Neural progenitor cell (in vitro differentiated cells): ENCODE results near the gene SIAE. TPM values are rescaled to one million over a fixed set of nuclear protein-coding genes. Genes with fewer than 3 reads are reported as not detected.

Experiments used
- DNase-seq: peaks from one replicate; pipeline ENCODE4 v3.0.0-alpha.2; 2016; ENCODE audit warnings: low spot score
- H2AFZ ChIP-seq: fragments of 200-600 bp; sonication (generic); replicated peaks from 2 replicates; pipeline ENCODE4 v1.6.1; 2016; ENCODE audit warnings: antibody characterized with exemption
- H3F3A ChIP-seq: fragments of 200-600 bp; sonication (generic); 2 replicates; pipeline ENCODE4 v1.6.1; 2016; ENCODE audit warnings: antibody characterized with exemption, low read depth
- H3K27ac ChIP-seq: fragments of 200-600 bp; sonication (generic); 2 replicates; pipeline ENCODE4 v1.5.1; 2016; ENCODE audit warnings: mild to moderate bottlenecking
- H3K27me3 ChIP-seq: fragments of 200-600 bp; sonication (generic); 2 replicates; pipeline ENCODE4 v1.6.1; 2016; ENCODE audit warnings: mild to moderate bottlenecking, moderate library complexity
- H3K36me3 ChIP-seq: fragments of 200-600 bp; sonication (generic); 2 replicates; pipeline ENCODE4 v1.5.1; 2016
- H3K4me1 ChIP-seq: fragments of 200-600 bp; sonication (generic); 2 replicates; pipeline ENCODE4 v1.6.1; 2016; ENCODE audit warnings: mixed run types
- H3K4me2 ChIP-seq: fragments of 200-600 bp; sonication (generic); 2 replicates; pipeline ENCODE4 v1.6.1; 2016
- H3K4me3 ChIP-seq: fragments of 200-600 bp; sonication (generic); 2 replicates; pipeline ENCODE4 v1.5.1; 2016
- H3K79me2 ChIP-seq: fragments of 200-600 bp; sonication (generic); 2 replicates; pipeline ENCODE4 v1.6.1; 2016; ENCODE audit warnings: low read depth
- H3K9ac ChIP-seq: fragments of 200-600 bp; sonication (generic); 2 replicates; pipeline ENCODE4 v1.6.1; 2016
- H3K9me3 ChIP-seq: fragments of 200-600 bp; sonication (generic); 2 replicates; pipeline ENCODE4 v1.5.1; 2016; ENCODE audit warnings: low read depth
- H4K20me1 ChIP-seq: fragments of 200-600 bp; sonication (generic); 2 replicates; pipeline ENCODE4 v1.6.1; 2016; ENCODE audit warnings: low read depth
- H3K27ac Mint-ChIP-seq: 3 replicates; pipeline ENCODE4 v1.8.0; 2021; ENCODE audit warnings: mixed read lengths
- H3K27me3 Mint-ChIP-seq: 2 replicates; pipeline ENCODE4 v1.8.0; 2022; ENCODE audit warnings: low read depth, mild to moderate bottlenecking, inconsistent platforms, moderate library complexity, mixed read lengths; ENCODE audit not compliant: insufficient read depth
- H3K36me3 Mint-ChIP-seq: 3 replicates; pipeline ENCODE4 v1.8.0; 2021; ENCODE audit warnings: mixed read lengths
- H3K4me1 Mint-ChIP-seq: 3 replicates; pipeline ENCODE4 v1.8.0; 2021; ENCODE audit warnings: mixed read lengths
- H3K4me3 Mint-ChIP-seq: 3 replicates; pipeline ENCODE4 v1.8.0; 2021; ENCODE audit warnings: mild to moderate bottlenecking, moderate library complexity, mixed read lengths
- H3K9me3 Mint-ChIP-seq: 3 replicates; pipeline ENCODE4 v1.8.0; 2020; ENCODE audit warnings: mixed read lengths
- EZH2 ChIP-seq: fragments of 200-600 bp; sonication (generic); IDR thresholded peaks from 2 replicates; pipeline ENCODE4 v1.6.1; 2017; ENCODE audit warnings: antibody characterized with exemption, mild to moderate bottlenecking, moderate library complexity
- EZH2phosphoT487 ChIP-seq: fragments of 200-600 bp; sonication (generic); IDR thresholded peaks from 2 replicates; pipeline ENCODE4 v1.6.1; 2017; ENCODE audit warnings: antibody characterized with exemption
- total RNA-seq: library from RNA; depleted of rRNA; stranded (reverse); fragments of >200 nt; gene quantifications from 2 replicates; pipeline ENCODE4 v1.2.3, GENCODE V29; 2015; ENCODE audit warnings: low replicate concordance
- TF ChIP-seq, protein P1 (sequence below): fragments of 200-600 bp; sonication (generic); IDR thresholded peaks from 2 replicates; pipeline ENCODE4 v1.5.1; 2017; ENCODE audit warnings: antibody characterized with exemption, mild to moderate bottlenecking

Gene SIAE
- total RNA-seq, 1 donor from 2014 or later, result 3.6 TPM

DNA sequence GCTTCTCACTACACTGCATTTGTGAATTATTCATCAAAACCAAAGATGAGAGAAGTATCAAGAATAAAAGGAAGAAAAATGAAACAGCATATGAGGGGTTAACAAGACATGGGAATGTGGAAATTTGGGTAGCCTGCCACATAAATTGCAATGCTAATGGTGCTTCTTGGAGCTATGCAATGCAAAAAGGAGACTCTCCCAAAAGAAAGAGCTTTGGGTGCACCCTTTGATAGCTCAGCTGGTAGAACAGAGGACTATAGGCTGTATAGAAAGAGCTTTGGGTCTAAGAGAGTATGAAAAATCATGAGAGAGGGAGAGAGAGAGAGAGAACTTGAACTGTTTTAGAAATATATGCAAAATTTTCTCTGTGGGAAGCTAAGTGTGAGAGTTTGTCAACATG lies 26.5 kb upstream of the SIAE start:
- Histone ChIP-seq H3K4me3 (no peak overlapping the region), H3F3A (no peaks in the 10 kb centered on the region), H3K27me3 (no peaks in the 10 kb centered on the region), H3K36me3 (no peaks in the 10 kb centered on the region), H3K79me2 (no peaks in the 10 kb centered on the region), H3K4me1 (no peaks in the 10 kb centered on the region), H4K20me1 (no peaks in the 10 kb centered on the region), H3K27ac (no peak overlapping the region), H3K9ac (no peak overlapping the region), H3K9me3 (no peaks in the 10 kb centered on the region), H2AFZ (no peak overlapping the region), H3K4me2 (no peak overlapping the region)
- Mint-ChIP-seq H3K4me3 (no peak overlapping the region), H3K4me1 (no peaks in the 10 kb centered on the region), H3K36me3 (peaks cover 7% of the 10 kb centered on the region), H3K27ac (no peak overlapping the region), H3K27me3 (no peaks in the 10 kb centered on the region), H3K9me3 (no peaks in the 10 kb centered on the region)
- no peak for DNase-seq
- TF ChIP-seq EZH2phosphoT487 (no peak), EZH2 (no peak)
- TF ChIP-seq, protein P1, sequence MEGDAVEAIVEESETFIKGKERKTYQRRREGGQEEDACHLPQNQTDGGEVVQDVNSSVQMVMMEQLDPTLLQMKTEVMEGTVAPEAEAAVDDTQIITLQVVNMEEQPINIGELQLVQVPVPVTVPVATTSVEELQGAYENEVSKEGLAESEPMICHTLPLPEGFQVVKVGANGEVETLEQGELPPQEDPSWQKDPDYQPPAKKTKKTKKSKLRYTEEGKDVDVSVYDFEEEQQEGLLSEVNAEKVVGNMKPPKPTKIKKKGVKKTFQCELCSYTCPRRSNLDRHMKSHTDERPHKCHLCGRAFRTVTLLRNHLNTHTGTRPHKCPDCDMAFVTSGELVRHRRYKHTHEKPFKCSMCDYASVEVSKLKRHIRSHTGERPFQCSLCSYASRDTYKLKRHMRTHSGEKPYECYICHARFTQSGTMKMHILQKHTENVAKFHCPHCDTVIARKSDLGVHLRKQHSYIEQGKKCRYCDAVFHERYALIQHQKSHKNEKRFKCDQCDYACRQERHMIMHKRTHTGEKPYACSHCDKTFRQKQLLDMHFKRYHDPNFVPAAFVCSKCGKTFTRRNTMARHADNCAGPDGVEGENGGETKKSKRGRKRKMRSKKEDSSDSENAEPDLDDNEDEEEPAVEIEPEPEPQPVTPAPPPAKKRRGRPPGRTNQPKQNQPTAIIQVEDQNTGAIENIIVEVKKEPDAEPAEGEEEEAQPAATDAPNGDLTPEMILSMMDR, result no peak

DNA sequence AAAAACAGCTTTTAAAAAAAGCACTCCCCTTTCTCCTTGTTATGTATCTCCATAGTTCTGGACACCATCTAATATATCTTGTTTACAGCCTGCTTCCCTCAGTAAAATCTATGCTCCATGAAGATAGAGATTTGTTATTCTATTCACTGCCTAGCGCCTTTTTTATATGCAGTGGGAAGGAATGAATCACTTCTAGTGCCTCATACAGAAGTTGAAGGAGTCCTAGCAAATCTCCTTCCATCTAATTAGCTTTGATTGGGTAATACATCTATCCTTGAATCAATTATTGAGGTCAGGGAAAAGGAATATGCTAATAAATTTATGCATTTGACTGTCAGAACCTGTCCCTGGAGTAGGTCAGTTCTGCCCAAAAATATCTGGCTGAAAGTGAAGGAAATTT lies 26.0 kb upstream of the SIAE start:
- Histone ChIP-seq H3K4me3 (no peak overlapping the region), H3F3A (no peaks in the 10 kb centered on the region), H3K36me3 (no peaks in the 10 kb centered on the region), H3K9ac (no peak overlapping the region), H3K27me3 (no peaks in the 10 kb centered on the region), H3K79me2 (no peaks in the 10 kb centered on the region), H4K20me1 (no peaks in the 10 kb centered on the region), H2AFZ (no peak overlapping the region), H3K4me2 (no peak overlapping the region), H3K9me3 (no peaks in the 10 kb centered on the region), H3K27ac (no peak overlapping the region), H3K4me1 (no peaks in the 10 kb centered on the region)
- peaks cover 7% of the 10 kb centered on the region for H3K36me3 Mint-ChIP-seq
- H3K4me1 Mint-ChIP-seq, result no peaks in the 10 kb centered on the region
- TF ChIP-seq, protein P1, result no peak
- H3K27me3 Mint-ChIP-seq, result no peaks in the 10 kb centered on the region
- no peaks in the 10 kb centered on the region for H3K9me3 Mint-ChIP-seq
- no peak overlapping the region for H3K27ac Mint-ChIP-seq
- no peak for DNase-seq
- H3K4me3 Mint-ChIP-seq, result no peak overlapping the region

DNA sequence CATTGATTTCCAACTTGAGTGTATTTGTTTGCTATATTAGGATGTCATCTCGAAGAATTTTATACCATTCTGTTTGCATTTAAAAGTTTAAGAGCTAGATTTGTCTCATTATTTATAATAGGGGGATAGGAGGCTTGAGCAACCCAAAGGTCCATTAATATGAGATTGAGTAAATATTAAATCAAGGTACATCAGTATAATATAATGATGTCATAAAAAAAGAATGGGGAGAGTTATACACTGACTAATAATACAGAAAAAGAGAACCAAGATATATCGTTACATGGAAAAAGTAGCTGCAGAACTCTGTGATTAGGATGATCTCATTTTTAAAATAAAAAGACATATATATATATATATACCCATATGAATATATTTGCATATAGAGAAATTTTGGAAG lies 19.6 kb upstream of the SIAE start:
- Histone ChIP-seq H3K27me3 (no peaks in the 10 kb centered on the region), H3K27ac (no peak overlapping the region), H3K9ac (no peak overlapping the region), H3K4me3 (no peak overlapping the region), H3K4me2 (no peak overlapping the region), H2AFZ (no peak overlapping the region), H3K9me3 (no peaks in the 10 kb centered on the region), H3K4me1 (no peaks in the 10 kb centered on the region), H3F3A (no peaks in the 10 kb centered on the region), H4K20me1 (no peaks in the 10 kb centered on the region), H3K36me3 (no peaks in the 10 kb centered on the region), H3K79me2 (no peaks in the 10 kb centered on the region)
- H3K4me3 Mint-ChIP-seq, result no peak overlapping the region
- peaks cover 16% of the 10 kb centered on the region for H3K36me3 Mint-ChIP-seq
- no peaks in the 10 kb centered on the region for H3K27me3 Mint-ChIP-seq
- H3K27ac Mint-ChIP-seq, result no peak overlapping the region
- TF ChIP-seq, protein P1, result no peak
- TF ChIP-seq EZH2phosphoT487, result no peak
- TF ChIP-seq EZH2, result no peak
- H3K9me3 Mint-ChIP-seq, result peaks cover 1% of the 10 kb centered on the region
- no peaks in the 10 kb centered on the region for H3K4me1 Mint-ChIP-seq
- no peak for DNase-seq

DNA sequence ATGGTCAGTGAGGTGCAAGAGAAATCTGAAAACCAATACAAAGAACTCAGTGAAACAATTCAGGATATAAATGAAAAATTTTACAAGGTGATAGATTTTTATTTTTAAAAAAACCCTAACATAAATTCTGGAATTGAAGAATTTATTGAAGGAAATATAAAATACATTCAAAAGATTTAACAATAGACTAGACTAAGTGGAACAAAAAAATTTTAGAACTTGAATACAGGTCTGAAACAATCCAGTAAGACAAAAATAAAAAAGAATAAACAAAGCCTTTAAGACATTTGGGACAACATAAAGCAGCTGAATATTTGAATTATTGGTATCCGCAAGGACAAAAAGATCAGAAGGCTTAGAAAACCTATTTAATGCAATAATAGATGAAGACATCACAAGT lies 8.9 kb upstream of the SIAE start:
- Histone ChIP-seq H4K20me1 (no peaks in the 10 kb centered on the region), H3K27ac (no peak overlapping the region), H2AFZ (no peak overlapping the region), H3K4me3 (no peak overlapping the region), H3K27me3 (no peaks in the 10 kb centered on the region), H3K36me3 (no peaks in the 10 kb centered on the region), H3K79me2 (no peaks in the 10 kb centered on the region), H3K9ac (no peak overlapping the region), H3K9me3 (no peaks in the 10 kb centered on the region), H3K4me2 (no peak overlapping the region), H3F3A (no peaks in the 10 kb centered on the region), H3K4me1 (no peaks in the 10 kb centered on the region)
- TF ChIP-seq, protein P1, result no peak
- no peak for TF ChIP-seq EZH2phosphoT487
- no peak for TF ChIP-seq EZH2
- H3K27me3 Mint-ChIP-seq, result no peaks in the 10 kb centered on the region
- H3K9me3 Mint-ChIP-seq, result peaks cover 47% of the 10 kb centered on the region
- H3K4me1 Mint-ChIP-seq, result no peaks in the 10 kb centered on the region
- H3K27ac Mint-ChIP-seq, result no peak overlapping the region
- H3K4me3 Mint-ChIP-seq, result no peak overlapping the region
- no peak for DNase-seq
- H3K36me3 Mint-ChIP-seq, result peaks cover 45% of the 10 kb centered on the region
